HepG2 (cell line): ENCODE data around the gene ZNF865. TPM values are rescaled to one million over a fixed set of nuclear protein-coding genes. Genes with fewer than 3 reads are reported as not detected.
A peak's percentile ranks its signal among the peaks of the same experiment; 100 is the strongest.

Experiments
- AGO1 ChIP-seq: fragments of 200-400 bp; formaldehyde crosslinking; IDR thresholded peaks from 2 replicates; pipeline ENCODE4 v1.6.1; 2017; ENCODE audit warnings: mild to moderate bottlenecking, low read depth, low read length, moderate library complexity; ENCODE audit not compliant: poor library complexity, severe bottlenecking
- AGO2 ChIP-seq: fragments of 200-400 bp; formaldehyde crosslinking; optimal IDR thresholded peaks from 2 replicates; pipeline ENCODE3; 2017; ENCODE audit warnings: mild to moderate bottlenecking, low read depth, low read length, moderate library complexity
- BORCS8-MEF2B ChIP-seq: sonication (generic); formaldehyde crosslinking; IDR thresholded peaks from 2 replicates; pipeline ENCODE4 v1.8.0; 2022; ENCODE audit warnings: mild to moderate bottlenecking, missing genetic modification reagents
- CEBPZ ChIP-seq: IDR thresholded peaks from 2 replicates; pipeline ENCODE4 v1.6.1; 2012; ENCODE audit warnings: low read length, improper control_type of control experiment
- CHD2 ChIP-seq: IDR thresholded peaks from 2 replicates; pipeline ENCODE4 v1.6.1; 2011; ENCODE audit warnings: low read depth, low read length, improper control_type of control experiment
- DMAP1 ChIP-seq: IDR thresholded peaks from 2 replicates; pipeline ENCODE4 v1.6.1; 2016
- GTF2F1 ChIP-seq: fragments of 150-350 bp; IDR thresholded peaks from 2 replicates; pipeline ENCODE4 v1.6.1; 2014; ENCODE audit warnings: low read length
- HNF4A ChIP-seq: sonication (generic); formaldehyde crosslinking; IDR thresholded peaks from 2 replicates; pipeline ENCODE4 v1.4.0; 2020; ENCODE audit warnings: missing genetic modification reagents
- HNRNPL ChIP-seq: fragments of 200-400 bp; formaldehyde crosslinking; IDR thresholded peaks from 2 replicates; pipeline ENCODE4 v1.6.1; 2017; ENCODE audit warnings: mild to moderate bottlenecking, low read depth, low read length
- KLF6 ChIP-seq: IDR thresholded peaks from 2 replicates; pipeline ENCODE4 v1.8.0; 2016; ENCODE audit warnings: missing biosample characterization, missing genetic modification reagents
- MIXL1 ChIP-seq: IDR thresholded peaks from 2 replicates; pipeline ENCODE4 v1.6.1; 2016
- MYC ChIP-seq: sonication (generic); formaldehyde crosslinking; IDR thresholded peaks from 2 replicates; pipeline ENCODE4 v1.9.0; 2021; ENCODE audit warnings: missing genetic modification reagents, borderline replicate concordance
- NCOA1 ChIP-seq: sonication (generic); formaldehyde crosslinking; IDR thresholded peaks from 2 replicates; pipeline ENCODE4 v1.9.0; 2021; ENCODE audit warnings: missing genetic modification reagents
- NPAS2 ChIP-seq: sonication (generic); formaldehyde crosslinking; IDR thresholded peaks from 2 replicates; pipeline ENCODE4 v1.8.0; 2022; ENCODE audit warnings: mild to moderate bottlenecking, missing genetic modification reagents, borderline replicate concordance
- PAF1 ChIP-seq: IDR thresholded peaks from 2 replicates; pipeline ENCODE4 v1.6.1; 2016; ENCODE audit warnings: missing genetic modification reagents, missing compliant biosample characterization
- REPIN1 ChIP-seq: sonication (generic); formaldehyde crosslinking; IDR thresholded peaks from 2 replicates; pipeline ENCODE4 v1.8.0; 2022; ENCODE audit warnings: missing genetic modification reagents, low read depth, mild to moderate bottlenecking, borderline replicate concordance
- SALL2 ChIP-seq: sonication (generic); formaldehyde crosslinking; IDR thresholded peaks from 2 replicates; pipeline ENCODE4 v1.8.1; 2023; ENCODE audit warnings: mild to moderate bottlenecking, missing genetic modification reagents, inconsistent platforms
- TGIF2 ChIP-seq: IDR thresholded peaks from 2 replicates; pipeline ENCODE4 v1.6.1; 2016; ENCODE audit warnings: control low read depth, missing compliant biosample characterization
- ZMYM3 ChIP-seq: sonication (generic); formaldehyde crosslinking; IDR thresholded peaks from 2 replicates; pipeline ENCODE4 v1.5.1; 2020; ENCODE audit warnings: mild to moderate bottlenecking, missing genetic modification reagents
- ZNF136 ChIP-seq: sonication (generic); formaldehyde crosslinking; IDR thresholded peaks from 2 replicates; pipeline ENCODE4 v1.8.1; 2022; ENCODE audit warnings: low read depth, mild to moderate bottlenecking, moderate library complexity, missing genetic modification reagents
- ZNF780A ChIP-seq: sonication (generic); formaldehyde crosslinking; IDR thresholded peaks from 2 replicates; pipeline ENCODE4 v1.8.0; 2022; ENCODE audit warnings: mild to moderate bottlenecking, missing genetic modification reagents, moderate library complexity
- ZNF883 ChIP-seq: sonication (generic); formaldehyde crosslinking; IDR thresholded peaks from 2 replicates; pipeline ENCODE4 v1.5.1; 2020; ENCODE audit warnings: mild to moderate bottlenecking, missing genetic modification reagents; ENCODE audit errors: not compliant biosample characterization
- polyA plus RNA-seq, 8 experiments: library from polyadenylated mRNA; depleted of rRNA in 3 of 8; stranded (reverse) in 7 of 8; unstranded in 1 of 8; fragments of >200 nt; fragmentation: Illumina TruSeq in 4 of 8; extraction: Trizol in 4 of 8; gene quantifications; 2 replicates each; pipeline versions ENCODE4 v1.2.1 to v1.2.3, GENCODE V29; 2011 to 2016; ENCODE audit warnings: low read depth in 4 of 8, missing spikeins in 1 of 8, mixed read lengths in 1 of 8; ENCODE audit not compliant: insufficient read depth in 1 of 8
- total RNA-seq, 5 experiments: library from RNA; depleted of rRNA; stranded (reverse); fragments of >200 nt; fragmentation: Illumina TruSeq; extraction: Trizol; gene quantifications; 2 replicates each; pipeline ENCODE4 v1.2.3, GENCODE V29; 2016; ENCODE audit warnings: low read depth in 1 of 5
- TF ChIP-seq, protein P1 (sequence below): sonication (generic); formaldehyde crosslinking; IDR thresholded peaks from 2 replicates; pipeline ENCODE4 v1.5.1; 2020; ENCODE audit warnings: missing genetic modification reagents, mild to moderate bottlenecking, borderline replicate concordance

ZNF865 gene
- total and polyA plus RNA-seq, 2 of the 13 experiments (the other 11 are each of a cell fraction or from before 2014, with no cell fraction given), result 0.93 to 1.0 TPM

GRCh38 chr19:55622242-55622969 is 17.0 kb downstream of the ZNF865 start (continued):
- no peak for TF ChIP-seq TGIF2 (CRISPR knock-in tag)
- no peak for TF ChIP-seq SALL2 (CRISPR knock-in tag)
- no peak for TF ChIP-seq MIXL1
- TF ChIP-seq DMAP1 (CRISPR knock-in tag), result no peak
- TF ChIP-seq HNRNPL, result 0 out of 2 replicates have a peak, but pooled peaks have one; percentile 5
- TF ChIP-seq PAF1 (CRISPR knock-in tag), result no peak
- TF ChIP-seq AGO2, result peak; percentile 15
- peak; percentile 15 for TF ChIP-seq AGO1
- TF ChIP-seq ZMYM3 (CRISPR knock-in tag), result 0 out of 2 replicates have a peak, but pooled peaks have one; percentile 26
- TF ChIP-seq, protein P1, sequence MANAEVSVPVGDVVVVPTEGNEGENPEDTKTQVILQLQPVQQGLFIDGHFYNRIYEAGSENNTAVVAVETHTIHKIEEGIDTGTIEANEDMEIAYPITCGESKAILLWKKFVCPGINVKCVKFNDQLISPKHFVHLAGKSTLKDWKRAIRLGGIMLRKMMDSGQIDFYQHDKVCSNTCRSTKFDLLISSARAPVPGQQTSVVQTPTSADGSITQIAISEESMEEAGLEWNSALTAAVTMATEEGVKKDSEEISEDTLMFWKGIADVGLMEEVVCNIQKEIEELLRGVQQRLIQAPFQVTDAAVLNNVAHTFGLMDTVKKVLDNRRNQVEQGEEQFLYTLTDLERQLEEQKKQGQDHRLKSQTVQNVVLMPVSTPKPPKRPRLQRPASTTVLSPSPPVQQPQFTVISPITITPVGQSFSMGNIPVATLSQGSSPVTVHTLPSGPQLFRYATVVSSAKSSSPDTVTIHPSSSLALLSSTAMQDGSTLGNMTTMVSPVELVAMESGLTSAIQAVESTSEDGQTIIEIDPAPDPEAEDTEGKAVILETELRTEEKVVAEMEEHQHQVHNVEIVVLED (CRISPR knock-in tag), result no peak
- no peak for TF ChIP-seq GTF2F1
- no peak for TF ChIP-seq CEBPZ
- TF ChIP-seq ZNF780A (CRISPR knock-in tag), result no peak
- TF ChIP-seq REPIN1 (CRISPR knock-in tag), result no peak
- TF ChIP-seq NCOA1 (CRISPR knock-in tag), result no peak
- TF ChIP-seq MYC (CRISPR knock-in tag), result no peak
- no peak for TF ChIP-seq ZNF883 (CRISPR knock-in tag)
- no peak for TF ChIP-seq KLF6
- TF ChIP-seq CHD2, result no peak
- peak; percentile 7; the same call in 1 of the 2 replicates for TF ChIP-seq HNF4A
- no peak for TF ChIP-seq ZNF136 (CRISPR knock-in tag)
- TF ChIP-seq BORCS8-MEF2B (CRISPR knock-in tag), result no peak
- no peak for TF ChIP-seq NPAS2
